ENCODE results near the gene ADAM15.

The ADAM15 gene

DNA sequence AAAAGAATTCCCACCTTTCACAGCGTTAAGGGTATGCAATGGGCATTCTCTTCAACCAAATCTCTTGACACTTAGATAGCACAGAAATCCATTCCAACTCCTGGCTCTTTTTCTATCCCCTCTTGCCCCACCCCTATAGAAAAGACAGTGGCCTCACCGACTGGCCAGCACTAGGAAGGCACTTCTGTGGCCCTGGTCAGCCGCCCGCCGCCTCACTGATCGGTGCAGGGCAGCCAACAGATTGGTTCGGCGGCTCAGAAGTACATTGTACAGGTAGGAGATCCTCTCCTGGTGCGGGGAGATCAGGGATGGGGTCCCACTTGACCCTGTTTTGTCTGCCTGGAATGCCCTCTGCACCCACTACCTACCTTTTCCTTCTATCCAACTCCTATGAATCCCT lies 26.8 kb upstream of the ADAM15 start:
- peak overlapping the region; percentile 39; the same call in 1 of the 2 replicates for H3K27ac ChIP-seq
- TF ChIP-seq, protein P1, sequence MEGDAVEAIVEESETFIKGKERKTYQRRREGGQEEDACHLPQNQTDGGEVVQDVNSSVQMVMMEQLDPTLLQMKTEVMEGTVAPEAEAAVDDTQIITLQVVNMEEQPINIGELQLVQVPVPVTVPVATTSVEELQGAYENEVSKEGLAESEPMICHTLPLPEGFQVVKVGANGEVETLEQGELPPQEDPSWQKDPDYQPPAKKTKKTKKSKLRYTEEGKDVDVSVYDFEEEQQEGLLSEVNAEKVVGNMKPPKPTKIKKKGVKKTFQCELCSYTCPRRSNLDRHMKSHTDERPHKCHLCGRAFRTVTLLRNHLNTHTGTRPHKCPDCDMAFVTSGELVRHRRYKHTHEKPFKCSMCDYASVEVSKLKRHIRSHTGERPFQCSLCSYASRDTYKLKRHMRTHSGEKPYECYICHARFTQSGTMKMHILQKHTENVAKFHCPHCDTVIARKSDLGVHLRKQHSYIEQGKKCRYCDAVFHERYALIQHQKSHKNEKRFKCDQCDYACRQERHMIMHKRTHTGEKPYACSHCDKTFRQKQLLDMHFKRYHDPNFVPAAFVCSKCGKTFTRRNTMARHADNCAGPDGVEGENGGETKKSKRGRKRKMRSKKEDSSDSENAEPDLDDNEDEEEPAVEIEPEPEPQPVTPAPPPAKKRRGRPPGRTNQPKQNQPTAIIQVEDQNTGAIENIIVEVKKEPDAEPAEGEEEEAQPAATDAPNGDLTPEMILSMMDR (IDR thresholded peaks at IDR 0.05), result no peak
- no peak for TF ChIP-seq ZFX (IDR thresholded peaks at IDR 0.05; ENCODE audit: borderline replicate concordance)

DNA sequence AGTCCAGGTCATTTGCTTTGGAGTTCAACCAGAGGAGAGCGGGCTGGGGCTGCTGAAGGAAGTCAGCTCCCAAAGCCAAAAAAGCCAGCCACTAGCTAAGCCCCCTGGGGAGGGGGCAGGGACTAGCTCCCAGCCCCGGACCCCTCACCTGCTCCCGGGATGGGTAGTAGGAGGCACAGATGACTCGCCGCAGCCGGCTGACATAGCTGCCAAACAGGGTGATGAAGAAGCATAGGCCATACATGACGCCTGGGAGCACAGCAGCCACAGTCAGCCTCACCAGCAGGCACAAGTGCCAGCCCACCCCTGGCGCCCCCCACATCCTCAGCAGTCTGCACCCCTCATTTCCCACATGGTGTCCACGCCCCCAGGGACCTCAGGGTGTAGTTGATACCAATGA lies 25.0 kb upstream of the ADAM15 start:
- peak overlapping the region; percentile 39 for H3K27ac ChIP-seq
- TF ChIP-seq, protein P1 (IDR thresholded peaks at IDR 0.05), result no peak
- TF ChIP-seq ZFX (IDR thresholded peaks at IDR 0.05; ENCODE audit: borderline replicate concordance), result no peak

DNA sequence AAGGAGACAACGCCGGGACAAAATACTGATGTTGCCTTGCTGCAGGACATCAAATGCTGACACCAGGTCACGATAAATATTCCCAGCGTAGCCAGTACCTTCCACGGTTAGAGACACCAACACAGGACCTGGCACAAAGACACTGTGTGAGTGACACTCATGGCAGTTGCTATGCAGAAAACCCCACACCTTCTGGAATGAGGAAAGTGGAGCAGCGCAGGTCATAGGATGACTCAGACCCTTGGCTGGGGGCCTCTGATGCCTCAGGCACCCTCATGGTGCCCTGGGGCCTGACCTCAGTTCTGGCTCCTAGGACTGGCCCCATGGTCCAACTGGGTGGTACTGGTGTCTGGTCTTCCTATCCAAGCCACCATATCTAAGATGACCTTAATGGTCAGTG lies 24.5 kb upstream of the ADAM15 start:
- no peak overlapping the region for H3K27ac ChIP-seq
- no peak for TF ChIP-seq ZFX (IDR thresholded peaks at IDR 0.05; ENCODE audit: borderline replicate concordance)
- TF ChIP-seq, protein P1 (IDR thresholded peaks at IDR 0.05), result no peak

DNA sequence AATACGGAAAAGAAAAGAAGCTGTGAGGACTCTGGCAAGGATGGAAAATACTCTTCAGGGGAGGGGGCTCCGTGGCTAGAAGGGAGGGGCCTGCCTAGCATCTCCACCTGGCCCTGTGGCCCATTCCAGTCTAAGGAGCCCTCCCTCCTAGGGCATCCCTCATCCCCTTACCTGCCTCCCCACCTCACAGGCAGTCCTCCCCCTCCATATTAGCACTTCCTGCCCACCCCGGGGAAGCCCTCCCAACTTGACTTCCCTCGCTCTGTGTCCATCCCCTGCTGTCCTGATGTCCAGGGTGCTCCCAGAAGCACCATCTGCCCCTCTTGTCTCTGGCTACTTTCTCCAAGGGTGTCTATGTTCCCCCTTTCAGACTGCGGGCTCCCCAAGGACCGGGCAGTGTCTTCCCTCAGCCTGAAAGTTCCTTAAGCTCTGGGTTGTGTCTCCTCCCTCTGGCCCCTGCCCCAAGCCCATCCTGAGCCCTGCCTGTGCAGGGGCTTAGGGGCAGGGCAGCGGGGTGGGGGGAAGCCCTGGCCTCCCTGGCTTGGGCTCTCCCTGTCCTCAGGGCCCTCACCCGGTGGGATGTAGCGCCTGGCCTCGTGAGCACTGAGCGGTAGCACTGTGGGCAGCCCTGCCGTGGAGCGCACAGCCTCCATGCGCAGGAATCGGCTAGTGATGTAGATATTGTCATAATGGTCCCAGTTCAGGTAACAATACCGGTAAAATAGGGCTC lies 21.4 kb upstream of the ADAM15 start:
- TF ChIP-seq ZFX (IDR thresholded peaks at IDR 0.05; ENCODE audit: borderline replicate concordance), result no peak
- TF ChIP-seq, protein P1 (IDR thresholded peaks at IDR 0.05), result no peak
- H3K27ac ChIP-seq, result no peak overlapping the region

DNA sequence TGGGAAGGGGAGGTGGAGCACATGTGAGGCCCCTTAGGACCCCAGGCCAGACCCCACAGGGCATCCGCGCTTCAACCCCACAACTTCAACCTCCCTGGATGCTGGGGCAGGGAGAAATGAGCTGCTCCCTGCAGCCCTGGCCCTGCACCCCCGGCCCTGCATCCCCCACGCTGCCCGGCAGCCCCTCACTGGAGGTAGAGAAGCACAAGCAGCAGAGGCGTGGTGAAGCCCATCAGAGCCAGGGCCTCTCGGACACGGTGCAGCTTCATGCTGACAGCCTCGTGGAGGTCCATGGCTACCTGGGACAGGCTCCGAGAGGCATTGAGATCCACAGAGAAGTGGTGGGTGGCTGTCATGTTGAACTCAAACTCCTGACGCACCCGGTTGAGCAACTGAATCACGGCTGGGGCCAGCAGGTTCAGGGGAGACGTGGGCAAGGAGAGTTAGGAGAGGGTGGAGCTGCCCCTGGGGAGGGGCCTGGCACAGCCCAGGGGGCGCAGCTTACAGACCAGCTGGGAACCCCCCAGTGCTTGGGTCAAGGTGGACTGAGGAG lies 20.8 kb upstream of the ADAM15 start:
- no peak for TF ChIP-seq ZFX (IDR thresholded peaks at IDR 0.05; ENCODE audit: borderline replicate concordance)
- TF ChIP-seq, protein P1 (IDR thresholded peaks at IDR 0.05), result no peak
- H3K27ac ChIP-seq, result no peak overlapping the region

DNA sequence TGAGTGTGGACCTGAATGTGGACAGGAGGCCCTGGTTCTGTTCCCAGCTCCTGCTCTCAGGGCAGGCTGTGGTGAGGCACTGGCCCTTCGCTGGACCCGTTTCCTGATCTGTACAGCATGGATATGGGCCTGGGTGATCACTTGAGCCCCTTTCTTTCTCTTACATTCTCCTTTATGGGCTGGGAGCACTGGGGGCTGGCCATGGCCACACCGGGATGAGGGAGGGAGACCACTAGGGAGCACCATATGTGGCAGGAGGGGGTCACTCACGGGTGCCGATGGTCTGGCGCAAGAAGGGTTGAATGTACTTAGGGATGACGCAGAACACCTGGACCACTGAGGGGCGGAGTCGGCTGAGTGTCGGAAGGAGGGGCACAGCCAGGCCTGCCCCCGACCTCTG lies 20.2 kb upstream of the ADAM15 start:
- TF ChIP-seq, protein P1 (IDR thresholded peaks at IDR 0.05), result no peak
- TF ChIP-seq ZFX (IDR thresholded peaks at IDR 0.05; ENCODE audit: borderline replicate concordance), result no peak
- no peak overlapping the region for H3K27ac ChIP-seq

DNA sequence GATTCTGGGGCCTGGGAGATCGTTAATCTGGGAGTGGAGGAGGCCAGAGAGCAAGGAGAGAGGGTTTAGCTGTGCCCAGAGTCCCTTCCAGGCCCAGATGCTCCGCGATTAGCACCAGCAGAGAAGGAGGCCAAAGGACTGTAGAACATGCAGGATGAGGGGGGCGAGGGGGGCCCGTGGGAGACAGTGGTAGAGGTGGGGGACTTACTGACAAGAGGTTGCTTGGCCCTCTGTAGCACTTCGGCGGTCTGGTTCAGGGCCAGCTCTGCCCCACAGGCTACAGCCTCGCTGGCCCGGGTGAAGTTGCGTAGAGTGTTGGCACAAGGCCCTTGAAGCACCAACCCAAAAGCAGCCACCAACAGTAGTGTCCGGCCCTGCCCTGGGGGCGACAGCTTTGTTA lies 18.2 kb upstream of the ADAM15 start:
- H3K27ac ChIP-seq, result no peak overlapping the region
- TF ChIP-seq, protein P1 (IDR thresholded peaks at IDR 0.05), result no peak
- TF ChIP-seq ZFX (IDR thresholded peaks at IDR 0.05; ENCODE audit: borderline replicate concordance), result no peak

Data from 22Rv1 (cell line).